ENCODE data around the gene TECPR1. TPM values are rescaled to one million over a fixed set of nuclear protein-coding genes. Genes with fewer than 3 reads are reported as not detected.

Gene TECPR1
- total RNA-seq, 1 experiment from 2014 or later, result 13.9 TPM

- no peak overlapping the region for H3K9ac ChIP-seq (ENCODE audit: extremely low read depth, insufficient read length, low read length)
- H3T11ph ChIP-seq (ENCODE audit: low read length), result no peak overlapping the region
- no peak overlapping the region for H3K4ac ChIP-seq (ENCODE audit: low read depth, low read length)
- no peak overlapping the region for H2BK5ac ChIP-seq (ENCODE audit: insufficient read length, low read length)
- Mint-ChIP-seq H3K4me1 (peaks cover 6% of the 10 kb centered on the region in 2 experiments), H3K27ac (no peak overlapping the region), H3K4me3 (no peak overlapping the region), H3K27me3 (ENCODE audit: low read depth) (no peaks in the 10 kb centered on the region), H3K36me3 (ENCODE audit: insufficient read depth in 1 of 3, low read depth in 3 of 3) (peaks cover 0 to 16% (median 7%) of the 10 kb centered on the region in 3 experiments; a peak in 5 of 7 replicates), H3K9me3 (no peaks in the 10 kb centered on the region)
- H2AFZ ChIP-seq (ENCODE audit: low read length), result no peak overlapping the region
- H4K91ac ChIP-seq (ENCODE audit: insufficient read length, low read depth, low read length), result no peak overlapping the region
- no peak for TF ChIP-seq CTCF (conservative IDR thresholded peaks at IDR 0.05)
- no peaks in the 10 kb centered on the region for H4K20me1 ChIP-seq (ENCODE audit: control insufficient read depth, insufficient read depth, insufficient read length)
- no peak overlapping the region for H3K56ac ChIP-seq (ENCODE audit: insufficient read length, low read depth, low read length)
- H3K79me1 ChIP-seq (ENCODE audit: insufficient read depth, low read depth, low read length, poor library complexity, severe bottlenecking), result no peaks in the 10 kb centered on the region
- H3K4me1 ChIP-seq (ENCODE audit: insufficient read depth, low read length), result no peaks in the 10 kb centered on the region
- no peaks in the 10 kb centered on the region for H3K27me3 ChIP-seq (ENCODE audit: insufficient read depth, low read length)
- WGBS (ENCODE audit: extremely low coverage, insufficient read length, low lambda C conversion rate), result no CpG with 5 or more reads among the region's 7 CpGs
- no peak overlapping the region for H3K18ac ChIP-seq (ENCODE audit: insufficient read length, low read depth, low read length)
- no peak overlapping the region for H2BK20ac ChIP-seq (ENCODE audit: low read depth, low read length, poor library complexity, severe bottlenecking)
- DNase-seq, result no peak
- H4K5ac ChIP-seq (ENCODE audit: insufficient read length, low read depth, low read length), result no peak overlapping the region
- no peak overlapping the region for H3K23ac ChIP-seq (ENCODE audit: insufficient read length, low read depth, low read length)
- no peak overlapping the region for H2BK120ac ChIP-seq (ENCODE audit: low read depth, low read length, poor library complexity, severe bottlenecking)
- no peaks in the 10 kb centered on the region for H3K9me3 ChIP-seq (ENCODE audit: control insufficient read depth, low read depth, low read length)
- H3K4me2 ChIP-seq (ENCODE audit: insufficient read depth, insufficient read length, low read length), result no peak overlapping the region
- no peak overlapping the region for H4K8ac ChIP-seq (replicated peaks; ENCODE audit: insufficient read length, low read depth, low read length)
- peaks cover 4% of the 10 kb centered on the region for H3K23me2 ChIP-seq (ENCODE audit: insufficient read length, low read depth, low read length, poor library complexity, severe bottlenecking)
- no peak overlapping the region for H2AK5ac ChIP-seq (ENCODE audit: insufficient read length, low read length)
- no peaks in the 10 kb centered on the region for H3K79me2 ChIP-seq (ENCODE audit: insufficient read depth, low read length)
- no peak overlapping the region for H2BK12ac ChIP-seq (ENCODE audit: insufficient read length, low read depth, low read length)
- no peak overlapping the region for H3K14ac ChIP-seq (ENCODE audit: insufficient read depth, low read length)
- no peak overlapping the region for H3K27ac ChIP-seq (ENCODE audit: insufficient read length, low read depth, low read length)
- no peak overlapping the region for H2BK15ac ChIP-seq (ENCODE audit: low read depth, low read length)
These were observed 4.4 kb upstream of the TECPR1 start for GRCh38 chr7:98256431-98256830.
